Measurements from ENCODE around the gene EBI3. TPM values are rescaled to one million over a fixed set of nuclear protein-coding genes. Genes with fewer than 3 reads are reported as not detected.
"Not testable (repeated sequence)": the region's sequence is repeated elsewhere in the genome, so short reads cannot be mapped to it uniquely, and the experiment has no call there.

EBI3 gene
- 1 to 10 TPM in 2 of 5 donors, under 1 TPM in 3; 0.40 to 1.3 (median 0.87) TPM for polyA plus RNA-seq (ENCODE audit: insufficient read depth in 1 of 5, insufficient read length in 5 of 5, low replicate concordance in 1 of 5)
- long read RNA-seq, donor 1, transcript EBI3-201 (5 exons, 1,186 nt): major isoform, 10 of 10 reads
- long read RNA-seq, donor 1, partial matches to known transcripts: 0 of 10 reads
- long read RNA-seq, donor 1, other reads (novel, unspliced or antisense): 0 of 10 reads
- long read RNA-seq, donor 2: 0 reads
- long read RNA-seq, donor 3: 0 reads
- long read RNA-seq, donor 4, partial matches to known transcripts: 0 of 1 reads
- long read RNA-seq, donor 4, other reads (novel, unspliced or antisense): 0 of 1 reads
- long read RNA-seq, donor 5, partial matches to known transcripts: 0 of 1 reads
- long read RNA-seq, donor 5, other reads (novel, unspliced or antisense): 0 of 1 reads
- long read RNA-seq, donor 6: 0 reads
- long read RNA-seq, donor 7: 0 reads
- long read RNA-seq, donor 8: 0 reads

DNA sequence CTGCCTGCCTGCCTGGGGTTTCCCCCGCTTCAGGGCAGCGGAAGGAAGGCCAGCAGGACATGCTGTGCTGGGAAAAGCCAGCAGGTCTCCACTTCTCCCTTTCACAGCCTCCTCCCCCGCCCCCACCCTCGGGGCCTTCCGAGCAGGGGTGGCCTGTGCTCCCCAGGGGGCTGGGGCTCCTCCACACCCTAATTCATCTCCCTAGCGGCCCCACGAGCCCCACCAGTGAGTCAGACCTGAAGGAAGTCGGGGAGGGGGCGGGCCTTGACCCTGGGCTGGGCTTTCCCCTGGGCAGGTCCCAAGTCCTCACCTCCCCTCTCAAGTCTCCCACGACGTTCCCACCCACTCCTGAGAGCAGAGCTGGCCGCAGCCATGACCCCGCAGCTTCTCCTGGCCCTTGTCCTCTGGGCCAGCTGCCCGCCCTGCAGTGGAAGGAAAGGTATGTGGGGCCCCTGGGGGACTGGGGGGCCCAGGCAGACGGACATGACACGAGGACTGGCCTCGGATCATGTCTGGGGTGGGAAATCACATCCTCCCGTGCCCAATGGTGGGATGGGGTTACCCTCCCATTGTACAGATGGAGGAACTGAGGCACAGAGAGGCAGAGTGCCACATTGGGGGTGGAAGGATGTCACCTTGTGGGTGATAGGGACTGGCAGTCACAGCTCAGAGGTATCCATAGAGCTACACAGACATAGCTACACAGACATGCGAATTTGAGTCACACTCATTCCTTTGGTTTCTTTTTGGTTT, at the start of gene EBI3:
EBI3 (plus strand) TSS at position 345 of the 753 bp plus-strand sequence; CDS start at position 373, 28 bp downstream.
- DNase-seq: no peak

DNA sequence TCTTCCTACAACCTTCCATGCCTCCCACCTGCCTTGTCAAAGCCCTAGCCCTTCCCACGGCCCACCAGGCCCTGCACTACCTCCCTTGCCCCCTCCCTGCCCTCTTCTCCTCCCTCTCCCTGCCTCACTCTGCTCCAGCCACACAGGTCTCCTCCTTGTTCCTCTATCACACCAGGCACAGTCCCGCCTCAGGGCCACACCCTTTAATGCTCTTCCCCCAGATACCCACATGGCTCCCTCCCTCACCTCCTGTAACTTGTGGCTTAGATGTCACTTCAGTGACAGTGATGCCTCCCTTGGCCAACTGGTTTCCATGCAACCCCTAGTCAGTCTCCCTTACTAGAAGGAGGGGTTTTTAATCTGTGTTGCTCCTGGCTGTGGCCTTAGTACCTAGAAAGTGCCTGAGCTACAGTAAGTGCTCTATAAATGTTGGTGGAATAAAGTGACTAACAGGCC, 48.2 kb upstream of the EBI3 start:
- DNase-seq: no peak

DNA sequence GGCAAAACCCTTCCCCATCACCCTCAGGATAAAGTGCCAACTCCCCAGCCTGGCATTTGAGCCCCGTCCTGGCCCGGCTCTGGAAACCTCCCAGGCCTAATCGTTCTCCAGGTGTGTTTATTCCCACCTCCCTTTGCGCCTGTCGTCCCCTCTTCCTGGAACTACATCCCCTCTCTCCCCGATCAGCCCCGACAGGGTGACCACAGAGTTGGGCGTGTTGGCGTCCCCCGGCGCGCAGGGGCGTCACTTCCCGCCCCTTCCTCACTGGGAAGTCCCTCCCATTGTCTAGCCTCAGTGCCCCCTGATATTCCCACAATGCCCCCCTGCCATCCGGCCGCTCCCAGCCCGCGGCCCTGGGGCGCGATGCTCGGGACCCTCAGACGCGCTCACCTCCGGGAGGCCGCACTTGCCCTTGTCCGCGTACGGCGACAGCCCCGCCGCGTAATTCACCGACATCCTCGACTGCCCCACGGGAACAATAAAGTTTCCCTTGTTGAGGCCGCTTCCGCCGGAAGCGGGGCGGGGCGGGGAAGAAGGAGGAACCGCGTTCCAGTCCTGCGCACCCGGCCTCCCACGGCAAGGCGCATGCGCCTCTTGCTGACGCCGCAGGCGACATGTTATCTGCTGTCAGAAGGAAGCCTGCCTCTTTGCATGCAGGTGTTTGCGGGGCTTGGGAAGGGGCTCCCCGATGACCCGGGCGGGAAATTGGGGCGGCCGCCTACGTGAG, 47.1 kb upstream of the EBI3 start, which contains the start of the genes ANKRD24 and SIRT6:
ANKRD24 (plus strand) TSS at position 606 of the 727 bp plus-strand sequence. CDS start 3,737 bp downstream, outside the sequence.
SIRT6 (minus strand) TSS at position 480 of the 727 bp plus-strand sequence; CDS start at position 456, 24 bp downstream.
- peak; percentile 94 for DNase-seq

DNA sequence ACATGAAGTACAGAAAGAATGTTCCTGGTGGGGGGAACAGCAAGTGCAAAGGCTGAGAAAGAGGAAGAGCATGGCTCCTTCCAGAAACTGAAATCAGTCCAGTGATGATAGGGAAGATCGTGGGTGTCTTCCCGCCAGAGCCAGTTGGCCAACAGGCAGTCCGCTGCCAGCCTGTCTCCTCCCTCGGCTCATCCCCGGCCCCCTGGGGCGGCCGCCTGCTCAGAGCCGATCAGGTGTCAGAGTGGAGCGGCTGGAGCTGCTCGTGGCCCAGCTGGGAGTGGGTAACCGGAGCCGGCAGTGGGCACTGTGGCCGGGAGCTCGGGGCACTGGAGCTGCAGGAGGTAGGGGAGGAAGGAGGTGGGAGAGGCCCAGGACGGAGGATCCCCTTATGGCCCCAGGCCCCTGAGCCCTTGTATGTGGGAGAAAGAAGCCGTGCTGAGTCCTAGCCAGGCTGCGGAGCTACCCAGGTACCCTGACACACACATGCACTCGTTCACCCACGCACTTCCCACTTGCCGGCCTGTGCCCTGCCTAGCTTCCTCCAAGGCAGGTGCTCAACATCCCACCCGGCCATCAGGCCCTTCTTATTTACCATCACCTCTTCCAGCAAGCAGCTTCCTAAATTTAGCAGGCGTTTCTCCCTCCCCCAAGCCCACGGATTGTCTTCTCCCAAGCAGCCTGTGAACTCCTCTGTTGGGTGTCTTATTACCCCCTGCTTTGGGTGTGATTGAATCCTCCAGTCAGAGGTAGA, 45.2 kb upstream of the EBI3 start:
- no peak for DNase-seq

DNA sequence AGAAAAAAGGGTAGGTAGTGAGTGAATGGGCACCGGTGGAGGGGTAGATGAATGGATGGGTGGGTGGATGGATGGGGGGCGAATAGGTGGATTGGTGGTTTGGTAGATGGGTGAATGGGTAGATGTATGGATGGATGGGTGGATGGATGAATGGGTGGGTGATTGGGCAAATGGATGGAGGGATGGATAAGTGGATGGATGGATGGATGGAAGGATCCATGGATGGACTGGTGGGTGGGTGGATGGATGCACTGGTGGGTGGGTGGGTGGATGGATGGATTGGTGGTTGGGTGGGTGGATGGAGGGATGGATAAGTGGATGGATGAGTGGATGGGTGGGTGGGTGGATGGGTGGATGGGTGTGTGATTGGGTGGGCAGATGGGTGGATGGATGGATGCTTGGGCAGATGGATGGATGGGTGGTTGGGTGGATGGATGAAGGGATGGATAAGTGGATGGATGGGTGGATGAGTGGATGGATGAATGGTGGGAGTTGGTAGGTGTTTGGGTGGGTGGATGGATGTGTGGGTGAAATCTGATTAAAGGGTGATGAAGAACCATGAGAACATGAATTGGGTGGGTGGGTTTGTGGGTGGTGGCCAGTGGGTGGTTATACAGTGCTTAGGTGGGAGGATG, 44.5 kb upstream of the EBI3 start:
- no peak for DNase-seq

DNA sequence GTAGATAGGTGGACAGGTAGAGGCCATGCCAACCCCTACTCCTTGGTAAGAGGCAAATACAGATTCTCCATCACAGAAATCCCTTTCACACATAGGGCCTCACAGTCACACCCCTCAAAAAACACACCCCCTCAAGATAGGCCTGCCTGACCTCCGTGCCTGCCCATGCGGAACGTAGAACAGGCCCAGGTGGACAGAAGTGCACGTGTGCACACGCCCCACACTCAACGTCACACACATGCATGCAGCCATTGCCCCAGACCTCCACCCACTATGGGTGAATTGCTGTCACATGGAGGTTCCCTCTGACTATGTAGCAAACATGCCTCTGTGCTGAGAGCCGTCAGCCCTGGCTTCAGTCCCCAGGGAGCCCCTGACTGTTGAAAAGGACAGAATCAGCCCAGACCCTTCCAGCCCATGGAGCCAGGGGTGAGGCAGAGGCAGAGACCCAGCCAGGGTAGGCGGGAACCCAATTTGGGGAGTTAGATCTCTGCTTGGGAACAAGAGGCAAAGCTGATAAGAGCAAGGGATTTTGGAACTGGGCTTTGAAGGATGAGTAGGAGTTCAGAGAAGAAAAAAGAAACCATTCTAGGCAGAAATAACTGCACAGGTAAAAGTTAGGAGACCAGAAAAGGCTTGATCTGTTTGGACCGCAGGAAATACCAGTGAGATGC, 43.8 kb upstream of the EBI3 start:
- no peak for DNase-seq

DNA sequence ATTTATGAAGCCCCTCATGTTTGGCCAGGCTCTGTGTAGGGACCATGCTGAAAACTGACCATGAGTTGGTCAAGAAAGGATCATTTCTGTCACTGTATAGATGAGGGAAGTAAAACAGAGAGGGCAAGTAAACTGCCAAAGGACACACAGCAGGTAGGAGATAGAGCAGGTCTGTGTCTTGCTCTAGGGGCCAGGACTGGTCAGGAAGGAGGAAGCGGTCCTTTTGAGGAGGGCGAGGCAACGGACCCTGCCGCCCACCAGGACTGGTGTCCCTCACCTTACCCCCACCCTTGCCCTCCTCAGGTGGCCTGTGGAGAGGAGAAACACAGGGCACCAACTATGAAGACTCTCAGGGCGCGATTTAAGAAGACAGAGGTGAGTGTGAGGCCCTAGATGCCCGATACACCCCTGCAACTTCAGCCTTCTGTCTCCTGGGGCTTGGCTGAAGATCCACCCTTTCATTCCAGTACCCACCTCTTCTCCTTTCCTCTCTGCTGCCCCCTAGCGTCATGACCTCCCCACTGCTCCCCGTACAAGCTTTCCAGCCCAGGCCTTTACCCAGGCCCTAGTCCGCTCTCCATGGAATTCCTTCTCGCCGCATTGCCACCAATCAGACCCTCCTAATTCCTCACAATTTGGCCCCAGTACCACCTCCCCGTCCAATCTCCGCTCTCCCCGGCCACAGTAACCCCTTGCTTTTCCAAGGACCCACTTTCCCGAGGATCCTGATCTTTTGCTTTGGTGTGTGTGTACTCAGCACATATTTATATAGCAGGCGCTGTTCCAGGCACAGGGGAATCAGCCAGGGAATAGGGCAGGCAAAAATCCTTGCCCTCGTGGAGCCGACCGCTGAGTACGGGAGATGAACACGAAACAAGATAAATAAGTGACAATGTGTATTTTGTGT, 43.0 kb upstream of the EBI3 start:
- DNase-seq: no peak

DNA sequence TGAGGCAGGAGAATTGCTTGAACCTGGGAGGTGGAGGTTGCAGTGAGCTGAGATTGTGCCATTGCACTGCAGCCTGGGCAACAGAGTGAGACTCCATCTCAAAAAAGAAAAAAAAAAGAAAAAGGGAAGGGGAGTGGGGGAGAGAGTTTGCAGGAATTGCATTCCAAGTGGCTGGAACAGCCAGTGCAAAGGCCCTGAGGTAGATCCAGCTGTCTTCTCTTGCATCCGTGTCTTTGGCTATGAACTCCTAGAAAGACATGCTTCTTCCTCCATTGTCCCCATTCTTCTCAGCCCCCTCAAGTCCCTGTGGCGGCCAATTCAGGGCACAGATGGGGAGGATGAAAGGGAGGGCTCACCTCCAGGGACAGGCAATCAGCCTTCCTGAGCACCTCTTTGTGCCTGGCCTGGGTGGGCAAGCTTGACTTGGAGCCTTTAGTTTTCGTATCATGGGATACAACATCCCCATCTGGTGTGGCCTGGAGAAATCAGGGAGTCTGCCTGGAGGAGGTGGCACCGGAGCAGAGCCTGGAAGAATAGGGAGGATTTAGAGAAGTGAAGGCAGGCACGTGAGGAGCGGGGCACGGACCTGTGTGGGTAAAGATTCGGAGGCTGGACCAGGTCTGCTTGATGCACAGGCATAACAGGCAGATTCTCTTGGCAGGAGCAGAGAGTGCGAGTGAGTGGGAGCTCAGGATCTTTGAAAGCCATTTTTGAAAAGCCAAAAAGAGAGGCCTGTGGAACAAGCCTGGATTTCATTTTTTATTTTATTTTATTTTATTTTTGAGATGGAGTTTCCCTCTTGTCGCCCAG, 41.8 kb upstream of the EBI3 start:
- no peak for DNase-seq

DNA sequence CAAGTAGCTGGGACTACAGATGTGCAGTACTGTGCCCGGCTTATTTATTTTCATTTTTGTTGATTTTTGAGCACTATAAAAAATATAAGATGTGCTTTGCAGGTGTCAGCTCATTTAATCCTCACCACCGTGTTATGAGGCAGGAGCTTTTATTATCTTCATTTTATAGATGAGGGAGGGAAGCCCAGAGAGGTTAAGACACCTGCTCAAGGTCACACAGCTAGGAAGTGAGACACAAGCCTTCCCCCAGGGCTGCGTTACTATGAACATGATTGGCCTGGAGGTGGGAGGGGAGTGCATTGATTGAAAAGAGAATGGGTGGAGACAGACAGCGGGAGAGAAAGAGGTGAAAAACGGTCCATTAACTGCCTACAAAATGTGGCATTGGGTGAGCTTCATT, 39.7 kb upstream of the EBI3 start:
- no peak for DNase-seq

DNA sequence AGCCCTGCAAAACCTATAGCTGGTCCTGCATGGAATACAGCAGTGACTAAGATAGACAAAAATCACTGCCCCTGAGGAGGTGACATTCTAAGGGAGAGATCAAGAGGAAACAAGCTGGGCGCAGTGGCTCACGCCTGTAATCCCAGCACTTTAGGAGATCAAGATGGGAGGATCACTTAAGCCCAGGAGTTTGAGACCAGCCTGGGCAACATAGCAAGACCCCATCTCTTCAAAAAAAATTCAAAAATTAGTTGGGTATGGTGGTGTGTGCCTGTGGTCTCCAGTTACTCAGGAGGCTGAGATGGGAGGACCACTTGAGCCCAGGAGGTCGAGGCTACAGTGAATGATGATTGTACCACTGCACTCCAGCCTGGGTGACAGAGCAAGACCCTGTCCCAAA, 36.8 kb upstream of the EBI3 start:
- DNase-seq: not testable (repeated sequence)

DNA sequence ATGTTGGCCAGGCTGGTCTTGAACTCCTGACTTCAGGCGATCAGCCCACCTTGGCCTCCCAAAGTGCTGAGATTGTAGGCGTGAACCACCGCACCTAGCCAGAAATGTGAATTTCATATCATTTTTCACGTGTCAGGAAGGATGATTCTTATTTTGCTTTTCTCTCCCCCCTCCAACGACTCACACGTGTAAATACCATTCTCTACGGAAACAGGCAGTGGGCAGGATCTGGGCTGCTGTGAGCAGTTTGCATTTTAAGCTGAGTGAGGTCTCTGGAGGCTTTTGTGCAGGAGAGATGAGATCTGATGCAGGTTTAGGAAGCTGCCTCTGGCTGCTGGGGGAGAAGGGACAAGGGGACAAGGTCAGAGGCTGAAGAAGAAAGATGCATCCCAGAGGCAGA, 35.0 kb upstream of the EBI3 start:
- no peak for DNase-seq

DNA sequence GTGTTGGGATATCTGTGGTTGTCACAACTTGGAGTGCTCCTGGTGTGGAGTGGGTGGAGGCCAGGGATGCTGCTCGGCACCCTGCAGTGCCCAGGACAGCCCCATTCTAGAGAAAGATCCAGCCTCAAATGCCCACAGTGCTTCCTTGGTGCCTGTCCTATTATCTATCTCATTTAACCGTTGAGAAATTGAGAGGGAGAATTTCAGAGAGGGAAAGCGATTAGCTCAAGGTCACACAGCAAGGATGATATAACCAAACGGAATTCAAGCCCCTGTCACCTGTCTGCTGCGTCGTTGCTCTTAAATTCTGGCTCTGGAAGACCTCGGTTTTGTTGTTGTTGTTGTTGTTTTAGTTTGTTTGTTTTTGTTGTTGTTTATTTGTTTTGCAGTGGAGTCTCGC, 33.3 kb upstream of the EBI3 start:
- DNase-seq: no peak

DNA sequence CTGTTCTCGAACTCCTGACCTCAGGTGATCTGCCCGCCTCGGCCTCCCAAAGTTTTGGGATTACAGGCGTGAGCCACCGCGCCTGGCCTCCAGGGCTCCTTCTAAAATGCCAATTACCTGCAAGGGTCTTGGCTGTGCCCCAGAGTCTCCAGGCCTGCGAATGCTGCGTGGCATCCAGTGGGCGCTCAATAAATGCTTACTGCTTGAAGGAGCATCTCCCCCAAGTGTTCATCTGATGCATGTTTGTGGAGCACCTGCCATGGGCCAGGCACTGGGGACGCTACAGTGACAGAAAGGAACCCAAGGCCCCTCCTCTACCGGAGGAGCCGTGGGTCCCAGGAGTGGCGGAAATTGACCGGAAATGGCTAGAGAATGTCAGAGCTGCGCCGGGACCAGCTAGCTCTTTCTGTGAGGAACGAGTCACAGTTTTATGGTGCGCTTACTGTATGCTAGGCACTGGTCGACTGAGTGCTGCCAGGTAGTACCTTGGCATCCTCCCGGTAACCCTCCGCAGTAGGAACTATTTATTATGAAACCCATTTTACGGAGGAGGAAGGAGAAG, 32.7 kb upstream of the EBI3 start:
- no peak for DNase-seq

DNA sequence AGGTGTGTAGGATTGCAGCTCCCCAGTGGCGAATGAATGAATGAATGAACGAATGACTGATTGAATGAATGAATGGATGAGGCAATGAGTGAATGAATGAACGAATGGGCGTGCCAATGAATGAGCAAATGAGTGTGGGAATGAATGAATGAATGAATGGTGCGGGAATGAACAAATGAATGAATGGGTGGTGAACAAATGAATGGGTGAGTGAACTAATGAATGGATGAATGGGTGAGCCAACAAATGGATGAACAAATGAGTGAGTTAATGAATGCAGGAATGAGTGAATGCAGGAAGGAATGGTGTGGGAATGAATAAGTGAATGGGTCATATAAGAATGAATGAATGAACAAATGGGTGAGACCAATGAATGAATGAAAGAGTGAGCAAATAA, 32.1 kb upstream of the EBI3 start:
- DNase-seq: no peak

DNA sequence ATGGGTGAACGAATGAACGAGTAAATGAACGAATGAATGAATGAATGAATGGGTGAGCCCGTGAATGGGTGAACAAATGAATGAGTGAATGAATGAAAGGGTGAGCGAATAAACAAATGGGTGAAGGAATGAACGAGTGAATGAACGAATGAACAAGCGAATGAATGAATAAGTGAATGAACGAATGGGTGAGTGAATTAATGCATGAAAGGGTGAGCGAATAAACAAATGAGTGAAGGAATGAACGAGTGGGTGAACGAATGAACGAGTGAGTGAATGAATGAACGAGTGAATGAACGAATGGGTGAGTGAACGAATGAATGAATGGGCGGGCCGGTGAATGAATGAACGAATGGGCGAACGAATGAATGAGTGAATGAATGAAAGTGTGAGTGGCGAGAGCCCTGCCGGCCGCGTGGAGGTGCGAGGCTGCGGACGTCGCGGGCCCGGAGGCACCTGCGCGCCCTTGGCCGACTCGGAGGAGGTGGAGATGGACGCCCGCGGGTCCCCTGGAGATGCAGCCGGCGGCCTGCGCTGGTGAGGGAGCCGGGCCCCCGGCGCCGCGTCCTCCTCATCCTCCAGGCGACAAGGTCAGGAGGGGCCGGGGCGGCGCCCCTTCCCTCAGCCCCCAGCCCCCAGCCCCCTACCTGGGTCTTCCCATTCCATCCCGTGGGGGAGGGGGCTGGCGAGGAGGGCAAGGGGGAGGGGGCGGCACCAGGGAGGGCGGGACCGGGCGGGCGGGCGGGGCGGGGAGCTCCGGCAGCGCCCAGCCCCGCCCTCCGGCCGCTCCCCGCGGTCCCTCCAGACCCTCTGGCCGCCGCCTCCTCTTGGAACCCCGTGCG, 31.5 kb upstream of the EBI3 start:
- DNase-seq: no peak

DNA sequence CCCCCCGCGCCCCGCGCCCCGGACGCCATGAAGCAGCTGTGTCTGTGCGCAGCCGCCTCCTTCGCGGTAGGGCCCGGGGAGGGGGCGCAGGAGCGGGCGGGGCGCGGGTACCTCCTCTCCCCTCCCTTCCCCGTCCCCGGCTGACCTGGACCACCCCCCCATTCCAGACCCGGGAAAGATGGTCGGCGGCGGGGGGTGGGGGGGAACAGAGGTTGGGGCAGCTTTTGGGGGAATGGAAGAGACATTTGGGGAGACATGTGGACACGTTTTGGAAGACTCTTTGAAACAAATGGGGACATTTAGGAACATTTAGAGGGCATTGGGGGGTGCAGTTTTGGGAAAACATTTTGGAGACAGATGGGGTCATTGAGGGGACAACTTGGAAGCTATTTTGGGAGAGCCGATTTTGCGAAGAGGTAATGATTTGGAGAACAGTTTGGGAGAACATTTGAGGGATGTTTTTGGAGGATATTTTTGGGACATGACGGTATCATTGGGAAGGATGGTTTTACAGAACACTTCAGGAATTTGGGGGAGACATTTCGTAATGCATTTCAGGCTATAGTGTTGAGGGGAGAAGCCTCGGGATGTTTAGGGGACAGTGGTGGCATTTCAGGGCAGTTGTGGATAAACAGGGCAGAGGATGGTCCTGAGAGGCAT, 30.7 kb upstream of the EBI3 start:
- DNase-seq: no peak

Measured in right lung (tissue), 10 donors.